Tibial nerve (tissue), 3 donors: ENCODE results near the gene VSIG10L.

ENCODE experiments used
- CTCF ChIP-seq, 5 experiments: fragments of 200-600 bp in 3 of 5; fragments of 450-650 bp in 2 of 5; sonication (generic) in 3 of 5; IDR thresholded peaks; one replicate each; pipeline ENCODE4 v1.5.1; 2016 to 2019; ENCODE audit warnings: antibody characterized with exemption in 5 of 5, mild to moderate bottlenecking in 3 of 5, moderate library complexity in 2 of 5
- POLR2A ChIP-seq, 2 donors: fragments of 450-650 bp; IDR thresholded peaks; one replicate each; pipeline ENCODE4 v1.6.1; 2017; ENCODE audit warnings: antibody characterized with exemption in 2 of 2, mild to moderate bottlenecking in 2 of 2, moderate library complexity in 2 of 2

GRCh38 chr19:51320280-51320657 lies 21.7 kb downstream of the VSIG10L start:
- TF ChIP-seq CTCF (IDR thresholded peaks at IDR 0.05) = no peak
- no peak for TF ChIP-seq POLR2A (IDR thresholded peaks at IDR 0.05)
